MM.1S (cell line): ENCODE results near the gene NDUFS3.

ENCODE experiments used
- EZH2phosphoT487 ChIP-seq: fragments of 300-600 bp; sonication (generic); IDR thresholded peaks from 2 replicates; pipeline ENCODE4 v1.6.1; 2018; ENCODE audit warnings: antibody characterized with exemption, low read length
- TF ChIP-seq, protein P1 (sequence below): fragments of 300-600 bp; sonication (generic); IDR thresholded peaks from 2 replicates; pipeline ENCODE4 v1.5.1; 2016; ENCODE audit warnings: antibody characterized with exemption, low read length, mixed read lengths

DNA sequence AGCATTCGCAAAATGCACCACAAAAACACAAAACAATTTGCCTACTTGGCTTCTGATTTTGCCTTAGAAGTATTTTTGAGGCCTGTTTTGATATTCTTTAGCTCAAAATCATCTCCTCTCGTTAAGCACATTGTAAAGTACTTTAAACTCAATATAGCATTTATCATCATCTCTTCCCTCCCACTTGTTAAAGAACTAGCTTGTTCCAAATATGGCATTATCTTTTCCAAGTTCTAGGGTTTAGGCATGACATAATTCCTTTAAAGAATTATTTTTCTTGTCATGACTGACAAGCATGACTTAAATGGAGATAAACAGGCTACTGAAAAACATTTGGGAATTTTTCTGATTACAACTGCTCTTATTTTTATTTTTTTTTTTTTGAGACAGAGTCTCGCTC is 47.2 kb upstream of the NDUFS3 start:
- TF ChIP-seq, protein P1, sequence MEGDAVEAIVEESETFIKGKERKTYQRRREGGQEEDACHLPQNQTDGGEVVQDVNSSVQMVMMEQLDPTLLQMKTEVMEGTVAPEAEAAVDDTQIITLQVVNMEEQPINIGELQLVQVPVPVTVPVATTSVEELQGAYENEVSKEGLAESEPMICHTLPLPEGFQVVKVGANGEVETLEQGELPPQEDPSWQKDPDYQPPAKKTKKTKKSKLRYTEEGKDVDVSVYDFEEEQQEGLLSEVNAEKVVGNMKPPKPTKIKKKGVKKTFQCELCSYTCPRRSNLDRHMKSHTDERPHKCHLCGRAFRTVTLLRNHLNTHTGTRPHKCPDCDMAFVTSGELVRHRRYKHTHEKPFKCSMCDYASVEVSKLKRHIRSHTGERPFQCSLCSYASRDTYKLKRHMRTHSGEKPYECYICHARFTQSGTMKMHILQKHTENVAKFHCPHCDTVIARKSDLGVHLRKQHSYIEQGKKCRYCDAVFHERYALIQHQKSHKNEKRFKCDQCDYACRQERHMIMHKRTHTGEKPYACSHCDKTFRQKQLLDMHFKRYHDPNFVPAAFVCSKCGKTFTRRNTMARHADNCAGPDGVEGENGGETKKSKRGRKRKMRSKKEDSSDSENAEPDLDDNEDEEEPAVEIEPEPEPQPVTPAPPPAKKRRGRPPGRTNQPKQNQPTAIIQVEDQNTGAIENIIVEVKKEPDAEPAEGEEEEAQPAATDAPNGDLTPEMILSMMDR = no peak
- TF ChIP-seq EZH2phosphoT487 = no peak
